H9 (cell line): ENCODE measurements around the gene DIP2C. TPM values are rescaled to one million over a fixed set of nuclear protein-coding genes. Genes with fewer than 3 reads are reported as not detected.

Experiments
- DNase-seq: peaks from one replicate; pipeline ENCODE4 v3.0.0-alpha.2; 2017
- H2AFZ ChIP-seq: one replicate; pipeline ENCODE4 v1.6.1; 2013; ENCODE audit warnings: mild to moderate bottlenecking, low read length, control low read depth, moderate library complexity
- H2AK5ac ChIP-seq: 2 replicates; pipeline ENCODE4 v1.6.1; 2013; ENCODE audit warnings: low read length, control low read depth, mixed read lengths; ENCODE audit not compliant: insufficient read length
- H2BK120ac ChIP-seq: one replicate; pipeline ENCODE4 v1.6.1; 2013; ENCODE audit warnings: low read depth, mild to moderate bottlenecking, low read length, control low read depth, inconsistent platforms; ENCODE audit not compliant: poor library complexity, severe bottlenecking
- H2BK12ac ChIP-seq: 2 replicates; pipeline ENCODE4 v1.6.1; 2013; ENCODE audit warnings: low read length, control low read depth, mixed read lengths, low read depth; ENCODE audit not compliant: insufficient read length
- H2BK15ac ChIP-seq: 2 replicates; pipeline ENCODE4 v1.6.1; 2013; ENCODE audit warnings: low read depth, low read length, control low read depth
- H2BK20ac ChIP-seq: one replicate; pipeline ENCODE4 v1.6.1; 2013; ENCODE audit warnings: low read depth, mild to moderate bottlenecking, low read length, control low read depth, inconsistent platforms; ENCODE audit not compliant: poor library complexity, severe bottlenecking
- H2BK5ac ChIP-seq: 2 replicates; pipeline ENCODE4 v1.6.1; 2013; ENCODE audit warnings: low read length, control low read depth, mixed read lengths; ENCODE audit not compliant: insufficient read length
- H3K14ac ChIP-seq: 2 replicates; pipeline ENCODE4 v1.6.1; 2013; ENCODE audit warnings: low read length, control low read depth; ENCODE audit not compliant: insufficient read depth
- H3K18ac ChIP-seq: 2 replicates; pipeline ENCODE4 v1.6.1; 2013; ENCODE audit warnings: low read depth, mild to moderate bottlenecking, mixed read lengths, low read length, control low read depth; ENCODE audit not compliant: insufficient read length
- H3K23ac ChIP-seq: 2 replicates; pipeline ENCODE4 v1.6.1; 2013; ENCODE audit warnings: low read length, control low read depth, mixed read lengths, low read depth; ENCODE audit not compliant: insufficient read length
- H3K23me2 ChIP-seq: 2 replicates; pipeline ENCODE4 v1.6.1; 2013; ENCODE audit warnings: low read depth, mild to moderate bottlenecking, mixed read lengths, low read length, control low read depth; ENCODE audit not compliant: insufficient read length, poor library complexity, severe bottlenecking
- H3K27ac ChIP-seq: 2 replicates; pipeline ENCODE4 v1.5.1; 2013; ENCODE audit warnings: low read length, control low read depth, mixed read lengths, low read depth; ENCODE audit not compliant: insufficient read length
- H3K27me3 ChIP-seq: 2 replicates; pipeline ENCODE4 v1.6.1; 2013; ENCODE audit warnings: low read length, control low read depth, inconsistent platforms; ENCODE audit not compliant: insufficient read depth
- H3K4ac ChIP-seq: 2 replicates; pipeline ENCODE4 v1.6.1; 2013; ENCODE audit warnings: low read depth, mild to moderate bottlenecking, control low read depth, inconsistent platforms, low read length, moderate library complexity
- H3K4me1 ChIP-seq: 2 replicates; pipeline ENCODE4 v1.6.1; 2013; ENCODE audit warnings: low read length, control low read depth, inconsistent platforms; ENCODE audit not compliant: insufficient read depth
- H3K4me2 ChIP-seq: 2 replicates; pipeline ENCODE4 v1.6.1; 2013; ENCODE audit warnings: low read length, control low read depth, mixed read lengths; ENCODE audit not compliant: insufficient read length, insufficient read depth
- H3K56ac ChIP-seq: 2 replicates; pipeline ENCODE4 v1.6.1; 2013; ENCODE audit warnings: low read depth, mild to moderate bottlenecking, mixed read lengths, low read length, control low read depth; ENCODE audit not compliant: insufficient read length
- H3K79me1 ChIP-seq: 2 replicates; pipeline ENCODE4 v1.6.1; 2013; ENCODE audit warnings: low read depth, mild to moderate bottlenecking, moderate library complexity, low read length, control low read depth, inconsistent platforms; ENCODE audit not compliant: insufficient read depth, poor library complexity, severe bottlenecking
- H3K79me2 ChIP-seq: 2 replicates; pipeline ENCODE4 v1.6.1; 2013; ENCODE audit warnings: low read length, control low read depth, inconsistent platforms; ENCODE audit not compliant: insufficient read depth
- H3K9ac ChIP-seq: 2 replicates; pipeline ENCODE4 v1.6.1; 2013; ENCODE audit warnings: low read length, control low read depth, mixed read lengths; ENCODE audit not compliant: insufficient read length; ENCODE audit errors: extremely low read depth
- H3K9me3 ChIP-seq: one replicate; pipeline ENCODE4 v1.6.1; 2013; ENCODE audit warnings: low read depth, low read length, inconsistent platforms; ENCODE audit not compliant: control insufficient read depth
- H3T11ph ChIP-seq: one replicate; pipeline ENCODE4 v1.6.1; 2013; ENCODE audit warnings: mild to moderate bottlenecking, low read length, control low read depth, inconsistent platforms
- H4K20me1 ChIP-seq: one replicate; pipeline ENCODE4 v1.6.1; 2013; ENCODE audit not compliant: control insufficient read depth, insufficient read length, insufficient read depth
- H4K5ac ChIP-seq: 2 replicates; pipeline ENCODE4 v1.6.1; 2013; ENCODE audit warnings: low read depth, mild to moderate bottlenecking, mixed read lengths, low read length, control low read depth; ENCODE audit not compliant: insufficient read length
- H4K8ac ChIP-seq: replicated peaks from 2 replicates; pipeline ENCODE4 v1.6.1; 2013; ENCODE audit warnings: low read length, control low read depth, mixed read lengths, low read depth; ENCODE audit not compliant: insufficient read length
- H4K91ac ChIP-seq: 2 replicates; pipeline ENCODE4 v1.6.1; 2013; ENCODE audit warnings: low read depth, mild to moderate bottlenecking, moderate library complexity, mixed read lengths, low read length, control low read depth; ENCODE audit not compliant: insufficient read length
- H3K27ac Mint-ChIP-seq, 3 experiments: 2 replicates in 2 of 3; 3 replicates in 1 of 3; pipeline ENCODE4 v1.8.0; 2020 to 2021; ENCODE audit warnings: mixed read lengths in 3 of 3, mild to moderate bottlenecking in 1 of 3, moderate library complexity in 1 of 3
- H3K27me3 Mint-ChIP-seq: 2 replicates; pipeline ENCODE4 v1.8.0; 2021; ENCODE audit warnings: low read depth, mild to moderate bottlenecking, moderate library complexity, mixed read lengths
- H3K36me3 Mint-ChIP-seq, 3 experiments: 2 replicates in 2 of 3; 3 replicates in 1 of 3; pipeline ENCODE4 v1.8.0; 2020 to 2021; ENCODE audit warnings: low read depth in 3 of 3, mixed read lengths in 3 of 3; ENCODE audit not compliant: insufficient read depth in 1 of 3
- H3K4me1 Mint-ChIP-seq, 2 experiments: 2 replicates each; pipeline ENCODE4 v1.8.0; 2020; ENCODE audit warnings: mixed read lengths in 2 of 2
- H3K4me3 Mint-ChIP-seq, 2 experiments: 2 replicates in 1 of 2; 3 replicates in 1 of 2; pipeline ENCODE4 v1.8.0; 2020 to 2021; ENCODE audit warnings: mild to moderate bottlenecking in 2 of 2, mixed read lengths in 2 of 2, moderate library complexity in 1 of 2
- H3K9me3 Mint-ChIP-seq, 2 experiments: 2 replicates in 1 of 2; 3 replicates in 1 of 2; pipeline ENCODE4 v1.8.0; 2020; ENCODE audit warnings: mild to moderate bottlenecking in 2 of 2, mixed read lengths in 2 of 2, moderate library complexity in 1 of 2
- CTCF ChIP-seq: fragments of 200-600 bp; sonication (generic); conservative IDR thresholded peaks from 3 replicates; pipeline ENCODE4 v1.8.0; 2021; ENCODE audit warnings: antibody characterized with exemption, mild to moderate bottlenecking
- WGBS: extraction: QIAGEN DNeasy Blood & Tissue Kit; methylation state at CpG from one replicate; pipeline ENCODE4 v1.1.7; 2013; ENCODE audit warnings: missing lambda C conversion rate, low lambda C conversion rate, mixed read lengths; ENCODE audit not compliant: insufficient read length; ENCODE audit errors: extremely low coverage; 5-methylcytosine and 5-hydroxymethylcytosine counted together
- total RNA-seq: library from RNA; stranded (reverse); gene quantifications from 2 replicates; pipeline ENCODE4 v1.2.1, GENCODE V29; 2021

DIP2C gene
- total RNA-seq, 1 experiment from 2014 or later = 7.9 TPM

- Mint-ChIP-seq H3K27me3 (no peaks in the 10 kb centered on the region), H3K4me1 (peaks cover 6 to 12% of the 10 kb centered on the region in 2 experiments; a peak in 3 of 4 replicates), H3K9me3 (no peaks in the 10 kb centered on the region), H3K36me3 (peaks cover 3 to 17% (median 8%) of the 10 kb centered on the region in 3 experiments; a peak in 5 of 7 replicates), H3K27ac (no peak overlapping the region; a peak in 1 of 7 replicates), H3K4me3 (no peak overlapping the region)
- Histone ChIP-seq H2BK120ac (no peak overlapping the region), H2AFZ (no peak overlapping the region), H4K5ac (no peak overlapping the region), H2BK12ac (peak overlapping the region; percentile 29), H3K23ac (no peak overlapping the region), H4K91ac (no peak overlapping the region), H2BK5ac (no peak overlapping the region), H4K8ac (no peak overlapping the region), H3K4ac (no peak overlapping the region), H3K9me3 (no peaks in the 10 kb centered on the region), H2BK20ac (no peak overlapping the region), H3K23me2 (no peaks in the 10 kb centered on the region), H2AK5ac (no peak overlapping the region), H3K79me1 (no peaks in the 10 kb centered on the region), H3T11ph (no peak overlapping the region), H3K79me2 (no peaks in the 10 kb centered on the region), H3K9ac (no peak overlapping the region), H3K18ac (no peak overlapping the region), H3K56ac (no peak overlapping the region), H2BK15ac (0 out of 2 replicates have a peak overlapping the region, but pooled peaks have one; percentile 70), H3K27me3 (no peaks in the 10 kb centered on the region), H4K20me1 (no peaks in the 10 kb centered on the region), H3K14ac (no peak overlapping the region), H3K4me1 (no peaks in the 10 kb centered on the region), H3K4me2 (no peak overlapping the region), H3K27ac (no peak overlapping the region)
- no peak for TF ChIP-seq CTCF
- no peak for DNase-seq
- no CpG with 5 or more reads among the region's 27 CpGs for WGBS
Observed at GRCh38 chr10:288316-289200, 400.9 kb downstream of the DIP2C start.
